ENCODE measurements around the gene ZNF417. TPM values are rescaled to one million over a fixed set of nuclear protein-coding genes. Genes with fewer than 3 reads are reported as not detected.
"Not testable (repeated sequence)": the region's sequence is repeated elsewhere in the genome, so short reads cannot be mapped to it uniquely, and the experiment has no call there.

The ZNF417 gene
- 35.6 TPM for total RNA-seq
- 5.1 TPM for polyA plus RNA-seq

GRCh38 chr19:57916168-57916995 is at the start of gene ZNF417:
TSS of gene ZNF417 (minus strand) at chr19:57916592. CDS start at chr19:57916411, 181 bp downstream.
- under 1% methylated on average over 51 of the region's 51 CpGs for WGBS
- H3K4me1 ChIP-seq (ENCODE audit: insufficient read depth); H3K27ac ChIP-seq (ENCODE audit: low read depth); H3K36me3 ChIP-seq (ENCODE audit: insufficient read depth): not testable (repeated sequence)
- peak within 1 kb of the TSS; percentile 85 for H3K4me3 ChIP-seq (ENCODE audit: low read depth, low read length)
- DNase-seq (ENCODE audit: extremely low spot score): peak; percentile 93

DNA sequence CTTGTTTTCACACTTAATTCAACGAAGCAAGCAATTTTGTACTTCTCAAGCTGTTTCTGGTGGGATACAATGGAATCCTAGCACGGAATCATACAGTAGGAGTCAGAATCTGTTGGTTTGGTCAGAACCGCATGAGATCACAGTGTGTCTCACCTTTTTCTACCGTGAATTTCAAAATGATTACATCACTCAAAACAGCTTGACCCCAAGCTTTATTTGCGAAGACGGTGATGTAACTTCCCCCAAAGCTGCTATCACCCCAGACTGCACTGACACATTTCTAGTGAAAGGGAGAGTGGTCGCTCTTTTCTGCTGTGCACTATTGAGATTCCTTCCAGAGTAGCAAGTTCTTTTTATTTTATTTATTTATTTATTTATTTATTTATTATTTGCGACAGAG is 48.4 kb upstream of the ZNF417 start:
- Histone ChIP-seq H3K4me3 (ENCODE audit: low read depth, low read length) (no peak overlapping the region), H3K27ac (ENCODE audit: low read depth) (no peak overlapping the region), H3K36me3 (ENCODE audit: insufficient read depth) (no peaks in the 10 kb centered on the region), H3K4me1 (ENCODE audit: insufficient read depth) (no peaks in the 10 kb centered on the region)
- no peak for DNase-seq (ENCODE audit: extremely low spot score)
- WGBS: 83% methylated on average over 8 of the region's 8 CpGs

DNA sequence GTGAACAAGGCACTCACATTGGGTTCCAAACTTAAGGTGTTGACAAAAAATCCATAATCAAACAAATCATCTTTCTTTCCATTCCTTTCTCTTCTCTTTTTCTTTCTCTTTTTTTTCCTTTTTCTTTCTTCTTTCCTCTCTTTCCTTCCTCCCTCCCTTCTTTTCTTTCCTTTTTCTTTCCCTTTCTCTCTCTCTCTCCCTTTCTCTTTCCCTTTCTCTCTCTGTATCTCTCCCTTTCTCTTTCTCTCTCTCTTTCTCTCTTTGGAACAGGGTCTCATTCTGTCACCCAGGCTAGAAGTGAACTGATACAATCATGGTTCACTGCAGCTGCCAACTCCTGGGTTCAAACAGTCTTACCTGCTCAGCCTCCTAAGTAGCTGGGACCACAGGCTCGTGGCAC is 45.4 kb upstream of the ZNF417 start:
- DNase-seq (ENCODE audit: extremely low spot score): no peak
- Histone ChIP-seq H3K4me3 (ENCODE audit: low read depth, low read length) (no peak overlapping the region), H3K36me3 (ENCODE audit: insufficient read depth) (no peaks in the 10 kb centered on the region), H3K4me1 (ENCODE audit: insufficient read depth) (no peaks in the 10 kb centered on the region), H3K27ac (ENCODE audit: low read depth) (no peak overlapping the region)
- WGBS: 84% methylated on average over 1 of the region's 1 CpG

DNA sequence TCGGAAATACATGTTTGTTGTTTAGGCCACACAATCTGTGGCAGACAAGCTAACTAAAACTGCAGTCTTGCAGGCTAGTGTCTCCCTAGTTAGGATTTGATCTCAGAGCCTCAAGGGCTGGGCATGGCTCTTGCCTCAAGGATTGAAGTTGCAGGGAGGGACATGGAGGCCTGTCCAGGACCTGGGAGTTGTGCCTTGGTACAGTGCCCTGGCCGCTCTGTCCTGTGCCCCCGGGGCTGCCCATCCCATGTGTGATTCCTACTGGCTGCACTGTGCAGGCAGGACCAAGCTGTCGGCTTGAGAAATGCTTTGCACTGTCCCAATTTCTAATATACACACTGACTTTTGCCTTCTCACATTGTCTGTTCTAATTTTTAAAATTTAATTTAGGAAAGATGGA is 38.6 kb upstream of the ZNF417 start:
- WGBS: 91% methylated on average over 4 of the region's 4 CpGs
- Histone ChIP-seq H3K27ac (ENCODE audit: low read depth) (no peak overlapping the region), H3K36me3 (ENCODE audit: insufficient read depth) (no peaks in the 10 kb centered on the region), H3K4me3 (ENCODE audit: low read depth, low read length) (no peak overlapping the region), H3K4me1 (ENCODE audit: insufficient read depth) (no peaks in the 10 kb centered on the region)
- no peak for DNase-seq (ENCODE audit: extremely low spot score)

DNA sequence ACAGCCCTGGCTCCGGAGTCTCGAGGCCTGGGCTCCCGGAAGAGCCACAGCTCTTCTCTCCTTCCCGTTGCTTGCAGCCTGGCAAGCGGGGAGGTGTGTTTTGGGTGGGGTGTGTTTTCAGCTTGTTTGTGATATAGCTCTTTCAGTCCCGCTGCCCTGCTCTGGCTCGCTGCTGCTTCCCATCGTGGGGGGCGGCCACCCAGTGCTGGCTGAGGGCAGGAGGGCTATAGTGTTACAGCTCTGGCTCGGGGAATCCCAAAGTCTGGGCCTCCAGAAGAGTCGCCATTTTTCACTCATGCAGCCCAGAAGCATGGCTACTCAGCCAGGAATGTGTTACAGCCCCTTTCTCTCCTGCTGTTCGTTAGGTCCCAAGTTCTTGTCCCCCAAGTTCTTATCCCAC is 33.3 kb upstream of the ZNF417 start:
- no peaks in the 10 kb centered on the region for H3K36me3 ChIP-seq (ENCODE audit: insufficient read depth)
- no peaks in the 10 kb centered on the region for H3K4me1 ChIP-seq (ENCODE audit: insufficient read depth)
- DNase-seq (ENCODE audit: extremely low spot score): no peak
- WGBS: 92% methylated on average over 12 of the region's 12 CpGs
- no peak overlapping the region for H3K27ac ChIP-seq (ENCODE audit: low read depth)
- no peak overlapping the region for H3K4me3 ChIP-seq (ENCODE audit: low read depth, low read length)

DNA sequence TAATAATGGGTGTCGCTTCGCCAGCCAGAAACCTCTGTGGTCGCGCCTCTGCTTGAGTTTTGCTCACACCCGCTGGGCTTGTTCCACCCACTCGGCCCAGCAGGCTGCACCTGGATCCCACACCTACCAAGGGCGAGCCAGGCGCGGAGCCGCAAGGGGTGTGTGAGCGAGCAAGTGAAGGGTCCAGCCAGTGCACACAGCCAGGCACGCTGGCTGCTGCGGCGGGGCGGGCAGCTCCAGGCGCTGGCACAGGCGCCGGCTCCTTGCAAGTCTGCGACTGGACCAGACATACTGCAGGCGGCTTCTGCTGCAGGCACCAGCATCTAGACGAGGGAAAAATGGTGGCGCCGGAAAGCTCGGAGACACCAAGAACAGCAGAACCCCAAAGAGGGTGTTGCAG is 32.9 kb upstream of the ZNF417 start:
- H3K4me3 ChIP-seq (ENCODE audit: low read depth, low read length): no peak overlapping the region
- no peaks in the 10 kb centered on the region for H3K36me3 ChIP-seq (ENCODE audit: insufficient read depth)
- WGBS: 94% methylated on average over 24 of the region's 24 CpGs
- no peak for DNase-seq (ENCODE audit: extremely low spot score)
- H3K27ac ChIP-seq (ENCODE audit: low read depth): no peak overlapping the region
- no peaks in the 10 kb centered on the region for H3K4me1 ChIP-seq (ENCODE audit: insufficient read depth)

DNA sequence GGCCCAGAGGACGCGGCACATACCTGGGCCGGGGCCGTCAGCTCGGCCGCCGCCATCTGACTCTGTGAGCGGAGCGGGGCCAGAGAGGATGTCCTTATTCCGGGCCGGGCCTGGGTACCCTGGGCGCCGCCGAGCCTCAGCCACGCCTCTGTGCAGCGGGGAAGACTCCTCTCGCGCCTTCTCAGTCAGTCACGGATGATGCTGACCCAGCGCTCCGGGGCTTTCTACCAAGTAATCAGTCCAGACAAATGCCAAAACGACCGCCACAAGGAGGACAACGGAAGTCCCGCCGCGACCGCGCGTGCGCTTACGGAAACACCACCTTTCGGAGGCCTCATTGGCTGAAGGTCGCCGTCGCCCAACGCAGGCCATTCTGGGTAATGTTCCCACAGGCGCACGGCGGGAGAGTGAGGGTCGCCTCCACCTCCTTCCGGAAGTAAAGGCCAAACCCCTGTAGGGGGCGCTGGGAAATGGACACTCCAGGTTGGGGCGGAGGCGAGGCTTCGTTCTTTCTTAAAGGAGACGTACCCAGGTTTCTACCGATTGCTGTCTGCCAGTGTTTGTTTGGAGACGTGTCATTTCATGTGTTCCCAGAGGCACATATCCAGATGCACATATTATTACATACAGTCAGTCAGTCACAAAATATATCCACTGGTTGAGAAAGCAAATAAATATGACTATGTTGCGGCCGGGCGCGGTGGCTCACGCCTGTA is 31.2 kb upstream of the ZNF417 start, which contains the start of gene ZNF256:
ZNF256 (minus strand) TSS at position 288 of the 716 bp plus-strand sequence; CDS start at position 56, 232 bp downstream.
- peak within 1 kb of the TSS; percentile 86 for H3K4me3 ChIP-seq (ENCODE audit: low read depth, low read length)
- WGBS: 6% methylated on average over 54 of the region's 54 CpGs
- no peaks in the 10 kb centered on the region for H3K36me3 ChIP-seq (ENCODE audit: insufficient read depth)

GRCh38 chr19:57947088-57947418 is 30.7 kb upstream of the ZNF417 start:
- no peaks in the 10 kb centered on the region for H3K36me3 ChIP-seq (ENCODE audit: insufficient read depth)
- no peak for DNase-seq (ENCODE audit: extremely low spot score)
- H3K27ac ChIP-seq (ENCODE audit: low read depth): peak overlapping the region; percentile 63
- no peaks in the 10 kb centered on the region for H3K4me1 ChIP-seq (ENCODE audit: insufficient read depth)
- peak overlapping the region; percentile 86 for H3K4me3 ChIP-seq (ENCODE audit: low read depth, low read length)
- under 1% methylated on average over 18 of the region's 18 CpGs for WGBS

More for the DNA sequence above, 31.2 kb upstream of the ZNF417 start, which contains the start of gene ZNF256:
- Histone ChIP-seq H3K27ac (ENCODE audit: low read depth) (peak within 1 kb of the TSS; percentile 63), H3K4me1 (ENCODE audit: insufficient read depth) (no peaks in the 10 kb centered on the region)
- DNase-seq (ENCODE audit: extremely low spot score): peak; percentile 88

DNA sequence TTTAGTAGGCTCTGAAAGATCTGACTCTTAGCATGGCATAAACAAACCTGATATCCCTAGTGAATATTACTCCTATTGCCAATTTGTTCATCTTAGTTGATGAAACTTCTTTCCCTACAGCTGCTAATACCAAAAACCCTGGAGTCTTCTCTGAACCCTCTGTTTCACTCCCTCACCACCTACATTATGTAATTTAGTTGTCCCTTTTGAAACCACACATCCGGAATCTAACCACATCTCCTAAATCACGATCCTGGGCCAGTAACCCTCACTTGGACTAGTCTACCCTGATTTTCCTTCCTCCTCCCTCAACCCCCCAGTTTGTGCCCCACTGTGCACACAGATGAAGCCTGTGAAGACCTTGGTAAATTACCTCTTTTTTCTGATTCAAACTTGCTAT is 29.9 kb upstream of the ZNF417 start:
- Histone ChIP-seq H3K4me1 (ENCODE audit: insufficient read depth) (no peaks in the 10 kb centered on the region), H3K27ac (ENCODE audit: low read depth) (no peak overlapping the region), H3K4me3 (ENCODE audit: low read depth, low read length) (no peak overlapping the region), H3K36me3 (ENCODE audit: insufficient read depth) (peaks cover 3% of the 10 kb centered on the region)
- WGBS: 67% methylated on average over 2 of the region's 2 CpGs
- no peak for DNase-seq (ENCODE audit: extremely low spot score)

- no peaks in the 10 kb centered on the region for H3K4me1 ChIP-seq (ENCODE audit: insufficient read depth)
- H3K36me3 ChIP-seq (ENCODE audit: insufficient read depth): peaks cover 5% of the 10 kb centered on the region
- H3K27ac ChIP-seq (ENCODE audit: low read depth): no peak overlapping the region
- no peak for DNase-seq (ENCODE audit: extremely low spot score)
- H3K4me3 ChIP-seq (ENCODE audit: low read depth, low read length): no peak overlapping the region
- 97% methylated on average over 3 of the region's 3 CpGs for WGBS
These were observed 25.2 kb upstream of the ZNF417 start for GRCh38 chr19:57941593-57941992.

DNA sequence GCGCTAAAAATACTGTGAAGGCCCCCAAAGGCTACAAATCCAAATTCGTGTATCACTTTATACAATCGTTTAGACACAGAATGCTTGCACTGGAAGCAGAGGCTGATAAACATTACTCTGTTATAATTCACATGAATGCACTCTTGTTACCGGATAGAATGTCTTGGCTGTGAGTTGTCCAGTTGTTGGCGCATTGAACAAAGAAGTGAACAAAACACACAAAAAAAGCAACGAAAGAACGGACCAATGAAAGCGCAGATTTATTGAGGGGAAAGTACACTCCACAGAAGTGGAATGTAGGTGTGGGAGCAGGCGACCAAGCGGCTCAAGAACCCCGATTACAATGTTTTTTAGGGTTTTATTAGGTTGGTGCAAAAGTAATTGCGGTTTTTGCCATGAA is 19.3 kb upstream of the ZNF417 start:
- Histone ChIP-seq H3K27ac (ENCODE audit: low read depth) (no peak overlapping the region), H3K4me3 (ENCODE audit: low read depth, low read length) (no peak overlapping the region), H3K4me1 (ENCODE audit: insufficient read depth) (no peaks in the 10 kb centered on the region), H3K36me3 (ENCODE audit: insufficient read depth) (no peaks in the 10 kb centered on the region)
- DNase-seq (ENCODE audit: extremely low spot score): no peak
- 87% methylated on average over 12 of the region's 12 CpGs for WGBS

- DNase-seq (ENCODE audit: extremely low spot score): peak; percentile 78
These were observed 18.7 kb upstream of the ZNF417 start, which contains the start of gene ZNF418 for GRCh38 chr19:57934820-57935665. TSS of gene ZNF418 (minus strand) at chr19:57935402. CDS start at chr19:57933822, 1,580 bp downstream.

DNA sequence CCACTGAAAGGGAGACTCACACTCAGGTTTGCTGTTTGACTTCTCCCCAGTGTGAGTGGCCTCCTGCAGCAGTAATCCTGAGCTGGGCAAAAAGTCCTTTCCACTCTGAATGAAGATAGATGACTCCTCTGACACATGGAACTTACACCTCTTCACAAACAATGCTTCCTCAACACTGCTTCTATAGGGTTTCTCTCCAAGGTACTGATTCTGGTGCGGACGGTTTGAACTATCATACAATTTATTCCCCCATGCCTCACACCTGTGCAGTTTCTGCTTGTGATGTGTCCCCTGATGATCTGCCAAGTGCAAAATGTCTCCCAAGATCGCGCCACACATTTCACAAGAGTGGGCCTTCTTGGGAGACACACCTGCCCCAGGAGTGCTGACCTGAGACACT is 11.2 kb upstream of the ZNF417 start:
- WGBS: 99% methylated on average over 4 of the region's 4 CpGs
- H3K27ac ChIP-seq (ENCODE audit: low read depth): no peak overlapping the region
- no peak for DNase-seq (ENCODE audit: extremely low spot score)
- H3K4me3 ChIP-seq (ENCODE audit: low read depth, low read length): no peak overlapping the region
- no peaks in the 10 kb centered on the region for H3K4me1 ChIP-seq (ENCODE audit: insufficient read depth)
- no peaks in the 10 kb centered on the region for H3K36me3 ChIP-seq (ENCODE audit: insufficient read depth)

More at GRCh38 chr19:57934820-57935665, 18.7 kb upstream of the ZNF417 start, which contains the start of gene ZNF418:
- H3K36me3 ChIP-seq (ENCODE audit: insufficient read depth): no peaks in the 10 kb centered on the region
- 2% methylated on average over 54 of the region's 54 CpGs for WGBS
- peak within 1 kb of the TSS; percentile 61 for H3K4me3 ChIP-seq (ENCODE audit: low read depth, low read length)
- H3K27ac ChIP-seq (ENCODE audit: low read depth): no peak within 1 kb of the TSS
- no peaks in the 10 kb centered on the region for H3K4me1 ChIP-seq (ENCODE audit: insufficient read depth)
